ENCODE results near the gene SSX1.
"Not testable (repeated sequence)": the region's sequence is repeated elsewhere in the genome, so short reads cannot be mapped to it uniquely, and the experiment has no call there.

SSX1 gene

GRCh38 chrX:48255062-48255796, at the start of gene SSX1:
Gene SSX1, plus strand, starts transcription at chrX:48255392. Its CDS starts 1,850 bp downstream, at chrX:48257242.
- DNase-seq (ENCODE audit: low read depth in 3 of 3), result not testable (repeated sequence)

- DNase-seq (ENCODE audit: low read depth in 3 of 3), result not testable (repeated sequence)
These were observed 40.9 kb upstream of the SSX1 start for GRCh38 chrX:48214341-48214740.

- DNase-seq (ENCODE audit: low read depth in 3 of 3), result not testable (repeated sequence)
These were observed 31.0 kb upstream of the SSX1 start for GRCh38 chrX:48224196-48224595.

GRCh38 chrX:48252945-48253344, 2.2 kb upstream of the SSX1 start:
- DNase-seq (ENCODE audit: low read depth in 3 of 3), result not testable (repeated sequence)

GRCh38 chrX:48274365-48274764, 19.2 kb downstream of the SSX1 start:
- DNase-seq (ENCODE audit: low read depth in 3 of 3), result not testable (repeated sequence)

- DNase-seq (ENCODE audit: low read depth in 3 of 3), result no peak
These were observed 23.8 kb downstream of the SSX1 start for GRCh38 chrX:48278958-48279357.

- DNase-seq (ENCODE audit: low read depth in 3 of 3), result not testable (repeated sequence)
These were observed 25.5 kb downstream of the SSX1 start for GRCh38 chrX:48280729-48281128.

- no peak for DNase-seq (ENCODE audit: low read depth in 3 of 3)
These were observed 51.0 kb downstream of the SSX1 start for GRCh38 chrX:48306175-48306574.

GRCh38 chrX:48313996-48314395, 58.8 kb downstream of the SSX1 start:
- not testable (repeated sequence) for DNase-seq (ENCODE audit: low read depth in 3 of 3)

Measured in stimulated activated CD4-positive, alpha-beta T cell treated with anti-CD3 and anti-CD28 coated beads, TNF-alpha, amount 100 ng/mL, for 4 hours (primary cell).